Chondrocyte (in vitro differentiated cells): ENCODE measurements around the gene RASL12. TPM values are rescaled to one million over a fixed set of nuclear protein-coding genes. Genes with fewer than 3 reads are reported as not detected.

ENCODE experiments used
- DNase-seq: peaks from one replicate; pipeline ENCODE4 v3.0.0; 2021; ENCODE audit warnings: mixed read lengths, low spot score
- H3K27ac Mint-ChIP-seq: one replicate; pipeline ENCODE4 v1.8.0; 2021; ENCODE audit warnings: mild to moderate bottlenecking, moderate library complexity, mixed read lengths; ENCODE audit not compliant: unreplicated experiment
- H3K27me3 Mint-ChIP-seq: 2 replicates; pipeline ENCODE4 v1.8.0; 2021; ENCODE audit warnings: low read depth, mixed read lengths
- H3K36me3 Mint-ChIP-seq: 2 replicates; pipeline ENCODE4 v1.8.0; 2021; ENCODE audit warnings: low read depth, mixed read lengths
- H3K4me1 Mint-ChIP-seq: 2 replicates; pipeline ENCODE4 v1.8.0; 2021; ENCODE audit warnings: low read depth, mild to moderate bottlenecking, mixed read lengths
- H3K4me3 Mint-ChIP-seq: one replicate; pipeline ENCODE4 v1.8.0; 2021; ENCODE audit warnings: mild to moderate bottlenecking, moderate library complexity, mixed read lengths; ENCODE audit not compliant: unreplicated experiment
- H3K9me3 Mint-ChIP-seq: 2 replicates; pipeline ENCODE4 v1.8.0; 2021; ENCODE audit warnings: low read depth, mixed read lengths
- CTCF ChIP-seq: fragments of 200-600 bp; sonication (generic); IDR thresholded peaks from 2 replicates; pipeline ENCODE4 v1.5.0; 2021; ENCODE audit warnings: antibody characterized with exemption, mild to moderate bottlenecking, moderate library complexity
- total RNA-seq: library from RNA; stranded (reverse); gene quantifications from 3 replicates; pipeline ENCODE4 v1.2.1, GENCODE V29; 2021

Gene RASL12
- total RNA-seq, 1 donor from 2014 or later: 12.7 TPM

- Mint-ChIP-seq H3K4me1 (peaks cover 59% of the 10 kb centered on the region), H3K36me3 (no peaks in the 10 kb centered on the region), H3K4me3 (no peak overlapping the region), H3K27me3 (peaks cover 2% of the 10 kb centered on the region), H3K27ac (peak overlapping the region; percentile 69), H3K9me3 (no peaks in the 10 kb centered on the region)
- DNase-seq: no peak
- TF ChIP-seq CTCF: no peak
Measured at GRCh38 chr15:65071381-65071811, 3.6 kb upstream of the RASL12 start.

- Mint-ChIP-seq H3K27ac (peak overlapping the region; percentile 55), H3K27me3 (no peaks in the 10 kb centered on the region), H3K36me3 (no peaks in the 10 kb centered on the region), H3K9me3 (no peaks in the 10 kb centered on the region), H3K4me1 (peaks cover 68% of the 10 kb centered on the region), H3K4me3 (no peak overlapping the region)
- no peak for DNase-seq
- TF ChIP-seq CTCF: no peak
Measured at GRCh38 chr15:65069779-65070546, 2.2 kb upstream of the RASL12 start.

GRCh38 chr15:65069179-65069578 lies 1.4 kb upstream of the RASL12 start:
- no peak for DNase-seq
- peak overlapping the region; percentile 55 for H3K27ac Mint-ChIP-seq
- no peak for TF ChIP-seq CTCF
- no peaks in the 10 kb centered on the region for H3K9me3 Mint-ChIP-seq
- H3K4me1 Mint-ChIP-seq: peaks cover 68% of the 10 kb centered on the region
- H3K36me3 Mint-ChIP-seq: no peaks in the 10 kb centered on the region
- H3K27me3 Mint-ChIP-seq: no peaks in the 10 kb centered on the region
- no peak overlapping the region for H3K4me3 Mint-ChIP-seq

GRCh38 chr15:65068403-65068788 lies 605 bp upstream of the RASL12 start:
- no peak for TF ChIP-seq CTCF
- H3K27me3 Mint-ChIP-seq: no peaks in the 10 kb centered on the region
- no peak for DNase-seq
- peak overlapping the region; percentile 38 for H3K27ac Mint-ChIP-seq
- no peaks in the 10 kb centered on the region for H3K9me3 Mint-ChIP-seq
- H3K4me1 Mint-ChIP-seq: peaks cover 68% of the 10 kb centered on the region
- no peaks in the 10 kb centered on the region for H3K36me3 Mint-ChIP-seq
- peak overlapping the region; percentile 48 for H3K4me3 Mint-ChIP-seq

GRCh38 chr15:65067317-65067644 lies 510 bp downstream of the RASL12 start:
- H3K4me1 Mint-ChIP-seq: peaks cover 77% of the 10 kb centered on the region
- peak overlapping the region; percentile 77 for H3K27ac Mint-ChIP-seq

More at GRCh38 chr15:65067317-65067644, 510 bp downstream of the RASL12 start:
- no peak for DNase-seq
- H3K36me3 Mint-ChIP-seq: no peaks in the 10 kb centered on the region
- TF ChIP-seq CTCF: no peak
- H3K4me3 Mint-ChIP-seq: peak overlapping the region; percentile 78
- H3K27me3 Mint-ChIP-seq: no peaks in the 10 kb centered on the region
- H3K9me3 Mint-ChIP-seq: no peaks in the 10 kb centered on the region
